ENCODE measurements around the gene REEP5. TPM values are rescaled to one million over a fixed set of nuclear protein-coding genes. Genes with fewer than 3 reads are reported as not detected.

The REEP5 gene
- total and polyA plus RNA-seq, 9 of the 15 experiments (the other 6 are each of a cell fraction or from before 2014, with no cell fraction given): 14.7 to 102 (median 36.0) TPM

DNA sequence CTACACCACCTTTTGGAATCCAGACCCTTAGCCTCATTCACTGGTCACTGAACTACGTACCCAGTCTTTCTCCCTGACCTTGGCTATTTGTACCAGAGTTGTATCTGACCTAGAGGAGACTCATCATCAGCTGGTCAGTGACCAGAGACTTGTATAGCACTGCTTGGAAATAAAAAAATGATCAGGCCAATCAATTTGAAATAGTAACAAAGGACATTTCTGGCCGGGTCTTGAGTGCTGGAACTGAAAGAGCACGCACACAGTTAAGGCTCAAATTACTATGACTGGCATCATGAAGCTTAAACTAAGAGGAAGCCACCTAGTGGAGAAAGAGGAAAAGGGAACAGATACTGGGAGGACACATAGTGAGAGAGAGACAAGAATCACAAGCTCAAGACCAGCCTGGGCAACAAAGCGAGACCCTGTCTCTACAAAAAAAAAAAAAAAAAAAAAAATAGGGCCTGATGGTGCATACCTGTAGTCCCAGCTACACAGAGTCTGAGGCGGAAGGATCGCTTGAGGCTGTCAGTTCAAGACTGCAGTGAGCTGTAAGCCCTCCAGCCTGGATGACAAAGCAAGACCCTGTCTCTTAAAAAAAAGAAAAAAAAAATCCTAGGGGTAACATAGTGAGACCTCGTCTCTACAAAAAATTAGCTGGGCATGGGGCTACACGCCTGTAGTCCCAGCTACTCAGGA, 73.8 kb downstream of the REEP5 start (continued):
- no peak for TF ChIP-seq RERE (CRISPR knock-in tag; IDR thresholded peaks at IDR 0.05; ENCODE audit: borderline replicate concordance)
- no peak for TF ChIP-seq SNAPC5 (CRISPR knock-in tag; IDR thresholded peaks at IDR 0.05)
- no peak for TF ChIP-seq TFAM (CRISPR knock-in tag; conservative IDR thresholded peaks at IDR 0.05)
- no peak for TF ChIP-seq JUND (IDR thresholded peaks at IDR 0.05; ENCODE audit: borderline replicate concordance, low read depth, low read length)
- TF ChIP-seq JUND (tag; IDR thresholded peaks at IDR 0.05; ENCODE audit: borderline replicate concordance, low read depth, low read length): peak; percentile 42; the same call in 1 of the 3 replicates
- peak; percentile 52 for TF ChIP-seq ELF1 (tag; IDR thresholded peaks at IDR 0.05)
- no peak for TF ChIP-seq PATZ1 (CRISPR knock-in tag; IDR thresholded peaks at IDR 0.05; ENCODE audit: borderline replicate concordance)
- peak; percentile 29; the same call in 1 of the 2 replicates for TF ChIP-seq SMC3 (conservative IDR thresholded peaks at IDR 0.05; ENCODE audit: insufficient read depth, low read depth, low read length)
- TF ChIP-seq OTX1 (CRISPR knock-in tag; IDR thresholded peaks at IDR 0.05): no peak
- TF ChIP-seq NONO (IDR thresholded peaks at IDR 0.05; ENCODE audit: low read depth in 2 of 2, low read length in 1 of 2): no peak
- TF ChIP-seq CREM (IDR thresholded peaks at IDR 0.05; ENCODE audit: low read depth): peak; percentile 35; the same call in 1 of the 2 replicates
- 0 out of 2 replicates have a peak, but pooled peaks have one; percentile 22 for TF ChIP-seq CXXC5 (CRISPR knock-in tag; IDR thresholded peaks at IDR 0.05)
- TF ChIP-seq ZNF668 (CRISPR knock-in tag; IDR thresholded peaks at IDR 0.05): no peak
- 0 out of 2 replicates have a peak, but pooled peaks have one; percentile 36 for TF ChIP-seq DPF2 (IDR thresholded peaks at IDR 0.05)
- no peak for TF ChIP-seq ZNF717 (CRISPR knock-in tag; IDR thresholded peaks at IDR 0.05)
- TF ChIP-seq TFE3 (CRISPR knock-in tag; IDR thresholded peaks at IDR 0.05): no peak
- TF ChIP-seq ZNF764 (CRISPR knock-in tag; IDR thresholded peaks at IDR 0.05; ENCODE audit: low read depth): no peak
- no peak for TF ChIP-seq ETV1 (tag; conservative IDR thresholded peaks at IDR 0.05; ENCODE audit: low read depth)
